GM18519 (cell line): ENCODE results near the gene SLC29A4.
"Not testable (repeated sequence)": the region's sequence is repeated elsewhere in the genome, so short reads cannot be mapped to it uniquely, and the experiment has no call there.

ENCODE experiments used
- ATAC-seq: cut with Tn5 transposase; IDR thresholded peaks from one replicate; pipeline ENCODE4 v1.9.1; 2021; ENCODE audit warnings: mild to moderate bottlenecking, moderate library complexity; ENCODE audit not compliant: unreplicated experiment, low FRiP score

SLC29A4 gene, protein sequence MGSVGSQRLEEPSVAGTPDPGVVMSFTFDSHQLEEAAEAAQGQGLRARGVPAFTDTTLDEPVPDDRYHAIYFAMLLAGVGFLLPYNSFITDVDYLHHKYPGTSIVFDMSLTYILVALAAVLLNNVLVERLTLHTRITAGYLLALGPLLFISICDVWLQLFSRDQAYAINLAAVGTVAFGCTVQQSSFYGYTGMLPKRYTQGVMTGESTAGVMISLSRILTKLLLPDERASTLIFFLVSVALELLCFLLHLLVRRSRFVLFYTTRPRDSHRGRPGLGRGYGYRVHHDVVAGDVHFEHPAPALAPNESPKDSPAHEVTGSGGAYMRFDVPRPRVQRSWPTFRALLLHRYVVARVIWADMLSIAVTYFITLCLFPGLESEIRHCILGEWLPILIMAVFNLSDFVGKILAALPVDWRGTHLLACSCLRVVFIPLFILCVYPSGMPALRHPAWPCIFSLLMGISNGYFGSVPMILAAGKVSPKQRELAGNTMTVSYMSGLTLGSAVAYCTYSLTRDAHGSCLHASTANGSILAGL

DNA sequence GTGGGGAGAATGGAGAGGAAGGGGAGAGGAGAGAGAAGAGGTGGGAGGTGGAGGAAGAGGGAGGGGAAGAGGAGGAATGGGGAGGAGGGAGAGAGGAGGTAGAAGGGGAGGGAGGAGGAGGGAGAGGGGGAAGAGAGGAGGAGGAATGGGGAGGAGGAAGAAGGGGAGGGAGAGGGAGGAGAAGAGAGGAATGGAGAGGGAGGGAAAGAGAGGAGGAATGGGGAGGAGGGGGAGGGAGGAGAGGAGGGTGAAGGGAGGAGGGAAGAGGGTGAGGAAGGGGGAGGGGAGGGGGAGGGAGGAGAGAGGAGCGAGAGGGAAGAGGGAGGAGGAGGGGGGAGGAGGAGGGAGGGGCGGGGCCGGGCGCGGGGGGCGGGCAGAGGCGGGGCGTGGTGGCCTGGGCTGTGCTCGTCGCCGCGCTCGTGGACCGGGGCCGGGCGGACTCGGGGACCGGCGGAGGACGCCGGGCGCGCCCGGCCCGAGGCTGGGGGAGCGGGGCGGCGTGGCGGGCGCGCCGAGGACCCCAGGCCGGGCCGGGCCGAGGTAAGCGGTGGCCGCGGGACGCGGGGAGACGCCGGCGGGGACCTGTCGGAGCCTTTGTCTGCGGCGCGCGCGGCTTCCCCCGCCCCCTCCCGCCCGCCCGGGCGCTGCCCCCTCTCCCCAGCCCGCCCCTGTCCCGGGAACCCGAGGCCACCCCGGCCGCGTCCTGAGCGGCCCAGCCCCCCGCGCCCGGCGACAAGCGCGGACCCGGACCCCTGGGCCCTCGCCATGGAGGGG is at the start of gene SLC29A4:
Gene SLC29A4 (plus strand): TSS at position 401 of the 774 bp plus-strand sequence. CDS start 4,874 bp downstream, outside the sequence.
- ATAC-seq: no peak

DNA sequence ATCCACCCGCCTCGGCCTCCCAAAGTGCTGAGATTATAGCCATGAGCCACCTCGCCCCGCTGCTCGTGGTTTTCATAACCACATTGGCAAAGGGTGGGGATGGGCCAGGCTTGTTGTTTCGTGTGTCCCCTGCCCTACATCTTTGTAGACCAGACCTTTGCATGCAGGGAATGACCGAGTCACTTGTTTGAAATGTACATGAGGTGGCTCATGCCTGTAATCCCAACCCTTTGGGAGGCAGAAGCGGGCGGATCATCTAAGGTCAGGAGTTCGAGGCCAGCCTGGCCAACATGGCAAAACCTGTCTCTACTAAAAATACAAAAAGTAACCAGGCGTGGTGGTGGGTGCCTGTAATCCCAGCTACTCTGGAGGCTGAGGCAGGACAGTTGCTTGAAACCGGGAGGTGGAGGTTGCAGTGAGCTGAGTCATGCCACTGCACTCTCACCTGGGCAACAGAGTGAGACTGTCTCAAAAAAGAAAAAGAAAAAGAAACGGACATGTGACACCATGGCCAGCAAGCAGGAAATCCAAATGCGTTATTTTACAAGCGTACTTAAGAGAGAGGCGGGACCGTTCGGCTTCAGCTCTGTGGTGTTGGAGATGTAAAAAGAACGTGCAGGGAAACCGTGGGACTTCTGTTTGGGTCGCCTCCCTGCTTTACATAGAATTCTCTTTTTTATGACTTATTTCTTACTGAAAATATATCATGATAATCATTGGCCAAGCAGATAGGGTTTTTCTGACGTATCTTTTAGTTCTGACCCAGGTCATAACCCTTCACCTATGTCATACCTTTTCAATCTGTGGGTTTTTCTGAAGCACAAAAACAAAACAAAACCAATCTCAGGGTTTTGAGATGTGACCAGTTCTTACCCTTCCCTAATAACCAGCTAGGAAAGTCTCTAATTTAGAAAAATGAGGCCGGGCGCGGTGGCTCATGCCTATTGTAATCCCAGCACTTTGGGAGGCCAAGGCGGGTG is 47.6 kb upstream of the SLC29A4 start:
- ATAC-seq: no peak

DNA sequence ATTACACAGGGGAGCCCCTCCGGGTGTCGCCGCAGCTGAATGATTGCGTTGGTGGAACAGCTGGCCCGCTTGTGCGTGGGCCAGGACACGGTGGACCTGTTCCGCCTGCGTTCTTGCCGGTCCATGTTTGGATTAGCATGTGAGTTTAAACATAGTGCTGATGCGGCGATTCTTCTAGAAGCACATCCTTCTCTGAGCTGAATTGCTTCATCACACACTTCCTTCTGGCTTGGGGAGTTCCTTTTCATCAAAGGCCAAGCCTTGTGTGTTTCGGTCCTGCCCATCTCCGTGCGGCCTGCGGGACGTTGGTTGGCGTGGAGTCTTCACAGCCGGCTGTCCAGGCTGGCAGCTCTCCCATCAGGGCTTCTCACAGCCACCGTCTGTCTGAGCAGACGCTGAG is 45.5 kb upstream of the SLC29A4 start:
- ATAC-seq: no peak

DNA sequence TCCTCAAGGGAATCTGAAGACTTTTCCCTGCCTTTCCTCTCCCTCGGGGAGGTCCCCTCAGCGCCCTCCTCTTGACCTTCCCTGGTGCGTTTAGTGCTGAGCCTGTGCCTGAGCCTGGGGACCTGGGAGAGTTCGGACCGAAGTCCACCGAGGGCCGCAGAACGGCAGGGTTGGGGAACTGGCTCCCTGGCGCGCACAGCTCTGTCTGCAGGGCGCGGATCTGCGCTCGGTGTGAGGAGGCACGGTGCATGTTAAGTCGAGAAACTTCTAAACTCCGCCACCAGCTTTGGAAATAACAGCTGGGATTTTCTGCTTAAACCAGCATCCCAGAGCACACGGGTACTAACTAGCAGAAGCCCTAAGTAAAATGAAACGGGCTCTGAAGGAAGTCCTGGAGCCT is 44.2 kb upstream of the SLC29A4 start:
- no peak for ATAC-seq

DNA sequence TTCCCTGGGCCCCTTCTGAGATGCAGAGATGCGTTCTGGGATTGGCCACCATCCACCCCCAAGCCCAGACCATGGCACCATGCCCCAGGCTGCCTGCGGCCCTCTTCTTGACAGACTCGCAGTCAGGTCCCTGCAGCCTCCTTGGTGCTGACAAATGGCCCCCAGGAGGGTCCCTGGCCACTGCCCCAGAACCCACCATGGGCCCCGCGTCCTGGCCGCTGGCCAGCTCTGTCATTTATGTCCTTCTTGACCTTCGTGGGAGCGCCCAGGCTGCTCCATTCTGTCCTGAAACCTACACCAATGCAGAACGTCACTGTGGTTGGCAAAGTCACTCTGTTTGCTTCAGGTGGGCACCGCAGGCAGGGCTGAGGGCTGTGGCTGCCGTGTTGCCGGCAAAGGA is 39.5 kb upstream of the SLC29A4 start:
- no peak for ATAC-seq

DNA sequence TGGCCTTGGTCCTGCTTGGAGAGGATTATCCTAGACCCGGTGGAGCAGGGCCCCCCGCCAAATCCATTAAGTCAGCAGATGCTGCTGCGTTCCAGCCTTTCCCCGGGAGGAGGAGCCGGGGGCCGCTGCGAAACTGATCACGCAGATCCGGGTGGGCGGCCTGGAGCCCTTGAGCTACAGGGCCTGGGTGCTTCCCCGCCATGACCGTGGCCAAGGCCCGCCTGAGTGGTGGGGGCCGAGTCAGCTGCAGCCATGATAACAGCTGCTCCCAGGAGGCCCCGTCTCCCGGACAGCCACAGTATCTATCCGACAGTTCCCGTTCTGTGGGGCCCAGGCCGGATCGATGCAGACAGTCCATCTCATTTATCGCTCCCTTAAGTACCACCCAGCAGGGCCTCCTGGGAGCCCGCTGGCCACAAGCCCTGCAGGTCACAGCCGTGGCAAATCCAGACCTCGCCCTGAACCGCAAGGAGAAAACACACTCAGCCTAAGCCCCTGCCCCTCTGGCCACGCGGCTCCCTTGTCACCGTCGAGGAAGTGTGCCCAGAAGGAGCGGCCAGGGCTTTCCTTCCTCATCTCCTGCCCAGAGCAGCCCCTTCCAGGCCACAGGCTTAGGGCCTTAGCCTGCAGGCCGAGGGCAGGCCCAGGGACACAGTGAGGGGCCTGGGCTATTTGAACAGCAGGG is 34.4 kb upstream of the SLC29A4 start:
- no peak for ATAC-seq

DNA sequence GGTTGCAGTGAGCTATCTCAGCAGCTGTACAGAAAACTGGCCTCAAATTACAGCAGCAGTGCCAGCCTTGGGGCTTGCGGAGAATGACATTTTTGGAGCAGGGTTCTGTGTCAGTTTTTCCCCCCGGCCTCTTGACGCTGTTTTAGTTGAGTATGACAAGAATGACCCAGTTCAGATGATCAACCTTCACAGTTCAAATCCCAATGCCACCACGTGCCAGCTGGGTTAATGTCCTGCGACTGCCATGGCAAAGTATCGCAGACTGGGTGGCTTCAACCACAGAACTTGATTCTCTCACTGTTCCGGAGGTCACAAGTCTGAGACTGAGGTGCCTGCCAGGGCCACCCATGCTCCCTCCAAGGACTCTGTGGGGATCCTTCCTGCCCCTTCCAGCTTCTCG is 32.0 kb upstream of the SLC29A4 start:
- ATAC-seq: not testable (repeated sequence)

DNA sequence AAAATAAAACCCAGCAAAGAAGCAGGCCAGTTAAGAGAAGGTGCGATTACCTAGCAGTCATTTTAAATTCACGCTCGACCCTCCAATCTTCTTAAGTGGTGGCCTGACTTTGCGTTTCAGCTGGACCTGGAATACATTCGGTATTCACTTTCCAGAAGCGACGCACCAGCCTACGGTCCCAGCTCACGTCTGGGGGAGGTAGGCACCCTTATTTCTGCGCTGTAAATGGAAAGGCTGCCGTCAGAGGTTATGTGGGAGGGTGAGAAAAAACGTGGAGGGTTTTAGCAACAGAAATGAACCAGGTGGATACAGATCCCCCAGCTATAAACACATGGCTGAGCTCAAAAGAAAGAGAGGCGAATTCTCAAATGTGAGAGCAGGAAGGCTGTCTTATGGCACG is 29.2 kb upstream of the SLC29A4 start:
- ATAC-seq: not testable (repeated sequence)

DNA sequence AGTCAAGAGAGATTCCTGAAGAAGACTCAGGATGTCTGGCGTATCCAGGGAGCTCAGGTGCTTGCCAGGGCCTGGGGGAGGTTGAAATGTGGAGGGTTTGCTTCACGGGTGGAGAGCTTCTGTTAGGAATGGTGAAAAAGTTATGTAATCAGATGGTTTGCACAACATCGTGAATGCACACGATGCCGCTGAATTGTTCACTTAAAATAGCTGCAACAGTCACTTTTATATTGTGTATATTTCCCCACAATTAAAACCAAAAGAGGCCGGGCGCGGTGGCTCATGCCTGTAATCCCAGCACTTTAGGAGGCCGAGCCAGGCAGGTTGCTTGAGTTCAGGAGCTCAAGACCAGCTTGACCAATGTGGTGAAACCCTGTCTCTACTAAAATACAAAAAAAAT is 28.4 kb upstream of the SLC29A4 start:
- ATAC-seq: not testable (repeated sequence)

DNA sequence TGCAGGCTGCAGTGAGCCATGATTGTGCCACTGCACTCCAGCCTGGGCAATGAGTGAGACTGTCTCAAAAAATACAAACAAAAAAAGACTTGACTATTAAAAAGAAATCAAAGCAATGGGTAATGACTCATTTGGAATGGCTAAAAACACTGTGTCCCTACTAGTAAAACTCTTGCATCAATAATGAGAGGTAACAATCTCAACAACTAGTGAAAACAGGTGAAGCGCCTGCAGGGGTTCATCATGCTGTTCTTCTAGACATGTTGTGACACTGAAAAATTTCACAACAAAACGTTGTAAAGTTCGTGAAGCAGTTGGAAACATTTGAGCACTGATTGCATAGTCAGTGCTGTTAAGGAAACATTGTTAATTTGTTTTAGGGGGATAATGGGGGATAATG is 26.9 kb upstream of the SLC29A4 start:
- no peak for ATAC-seq

DNA sequence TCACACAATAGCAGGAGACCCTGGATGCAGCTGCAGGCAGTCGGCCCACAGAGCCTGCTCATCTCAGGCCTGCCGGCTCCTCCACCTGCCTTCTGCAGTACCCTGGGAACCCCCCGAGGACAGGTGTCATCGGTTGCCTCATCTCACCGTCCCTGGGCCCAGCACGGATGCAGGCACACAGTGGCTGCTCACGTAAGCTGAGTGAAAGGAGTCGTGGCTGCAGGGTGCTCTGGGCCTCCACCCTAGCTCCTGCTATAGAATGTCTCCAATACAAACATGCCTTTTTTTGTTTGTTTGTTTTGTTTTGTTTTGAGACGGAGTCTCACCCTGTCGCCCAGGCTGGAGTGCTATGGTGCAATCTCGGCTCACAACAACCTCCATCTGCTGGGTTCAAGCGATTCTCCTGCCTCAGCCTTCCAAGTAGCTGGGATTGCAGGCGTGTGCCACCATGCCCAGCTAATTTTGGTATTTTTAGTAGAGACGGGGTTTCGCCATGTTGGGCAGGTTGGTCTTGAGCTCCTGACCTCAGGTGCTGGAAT is 22.1 kb upstream of the SLC29A4 start:
- not testable (repeated sequence) for ATAC-seq

DNA sequence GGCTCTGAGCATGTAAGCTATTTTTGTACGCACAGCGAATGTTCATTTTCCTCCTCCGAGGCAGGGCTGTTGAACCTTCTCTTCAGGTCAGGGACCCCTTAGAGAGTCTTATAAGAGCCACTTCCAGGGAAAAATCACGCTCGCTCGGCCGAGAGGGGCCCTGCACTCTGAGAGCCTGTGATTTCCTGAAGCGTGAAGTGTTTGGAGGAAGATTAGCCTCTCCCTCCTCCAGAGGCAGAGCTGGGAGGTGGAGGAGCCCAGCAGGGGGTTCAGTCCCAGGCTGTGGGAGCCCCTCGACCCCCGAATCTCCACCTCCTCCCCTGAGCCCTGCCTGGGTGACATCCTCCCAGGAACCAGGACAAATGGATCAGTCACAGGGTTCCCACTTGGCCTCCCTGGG is 19.7 kb upstream of the SLC29A4 start:
- ATAC-seq: not testable (repeated sequence)

DNA sequence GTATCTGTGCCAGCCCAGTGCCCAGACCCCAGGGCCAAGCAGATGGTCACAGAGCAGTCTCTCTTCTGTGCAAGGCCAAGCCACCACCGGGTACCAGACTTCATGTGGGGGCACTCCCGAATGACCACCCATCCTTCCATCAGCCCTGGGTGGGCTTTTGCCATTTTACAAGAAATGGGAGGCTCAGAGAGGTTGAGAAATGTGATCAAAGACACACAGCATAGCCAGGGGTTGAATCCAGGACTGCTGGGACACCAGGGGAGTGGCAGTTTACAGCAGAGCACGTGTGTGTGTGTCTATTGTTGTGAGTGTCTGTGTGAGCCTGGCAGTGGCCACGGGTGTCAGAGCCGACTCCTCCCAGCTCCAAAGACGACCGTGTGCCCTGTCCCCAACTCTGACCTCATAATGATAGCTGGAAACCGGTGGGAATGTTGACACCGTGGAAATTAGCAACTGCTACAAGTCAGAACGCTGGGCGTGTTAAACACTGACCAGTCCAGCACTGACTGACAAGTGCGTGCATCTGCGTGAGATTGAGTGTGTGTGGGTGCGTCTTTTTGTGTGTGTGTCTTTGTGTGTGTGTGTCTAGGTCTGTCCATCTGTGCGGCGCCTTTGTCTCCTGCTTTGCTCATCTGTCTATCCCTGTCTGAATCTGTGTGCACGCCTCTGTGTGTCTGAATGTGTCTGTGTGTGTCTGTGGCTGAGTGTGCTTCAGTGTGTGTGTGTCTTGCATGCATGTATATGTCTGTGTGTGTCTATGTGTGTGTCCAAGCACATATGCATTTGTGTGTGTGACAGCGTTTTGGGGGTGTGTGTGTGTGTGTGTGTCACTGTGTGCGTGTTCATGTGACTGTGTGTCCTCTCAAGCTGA is 17.2 kb upstream of the SLC29A4 start:
- ATAC-seq: no peak

DNA sequence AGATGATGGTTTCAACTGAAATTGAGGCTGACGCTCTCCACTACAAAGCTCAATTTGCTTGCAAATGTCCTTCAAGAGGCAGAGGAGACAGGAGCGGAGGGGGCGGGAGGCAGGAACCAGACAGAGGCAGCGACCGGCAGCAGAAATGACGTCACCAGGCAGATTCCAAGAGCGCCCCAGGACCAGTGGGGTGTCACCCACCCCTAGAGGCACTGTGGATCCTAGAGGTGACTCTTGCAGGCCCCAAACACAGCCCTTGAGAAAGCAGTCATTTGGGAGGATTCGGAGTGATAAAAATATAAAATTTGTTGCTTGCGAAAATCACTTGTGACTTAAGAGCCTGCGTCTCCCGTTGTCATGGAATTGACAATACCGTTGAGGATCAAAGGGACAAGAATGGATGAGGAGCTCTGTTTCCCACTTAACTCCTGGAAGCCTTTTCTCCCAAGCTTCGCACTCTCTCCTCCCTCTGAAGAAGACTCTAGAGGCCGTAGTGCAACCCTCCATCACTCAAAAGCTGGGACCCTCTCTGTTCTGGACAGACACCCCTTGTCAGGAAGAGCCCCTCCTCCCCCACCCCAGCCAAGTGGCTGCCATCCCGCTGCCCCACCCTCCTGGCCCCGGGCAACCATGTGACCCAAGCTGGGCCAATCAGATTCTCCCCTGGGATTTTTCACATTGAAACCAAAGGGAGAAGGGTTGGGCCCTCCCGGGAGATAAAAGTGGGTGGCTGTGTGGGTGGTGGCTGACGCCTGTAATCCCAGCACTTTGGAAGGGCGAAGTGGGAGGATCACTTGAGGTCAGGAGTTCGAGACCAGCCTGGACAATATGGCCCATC is 16.3 kb upstream of the SLC29A4 start:
- ATAC-seq: no peak

DNA sequence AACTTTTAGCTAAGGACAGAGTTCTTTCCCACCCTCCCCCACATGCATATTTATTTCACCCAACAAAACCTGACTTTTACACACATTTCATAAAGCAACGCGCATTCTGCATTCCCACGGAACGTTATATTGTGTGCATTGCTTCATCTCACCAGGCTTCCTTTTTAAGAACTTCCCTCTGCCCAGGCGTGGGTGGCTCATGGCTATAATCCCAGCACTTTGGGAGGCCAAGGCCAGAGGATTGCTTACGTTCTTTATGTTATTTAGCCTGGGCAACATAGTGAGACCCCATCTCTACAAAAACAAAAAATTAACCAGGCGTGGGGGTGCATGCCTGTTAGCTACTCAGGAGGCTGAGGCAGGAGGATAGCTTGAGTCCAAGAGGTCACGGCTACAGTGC is 14.9 kb upstream of the SLC29A4 start:
- not testable (repeated sequence) for ATAC-seq

DNA sequence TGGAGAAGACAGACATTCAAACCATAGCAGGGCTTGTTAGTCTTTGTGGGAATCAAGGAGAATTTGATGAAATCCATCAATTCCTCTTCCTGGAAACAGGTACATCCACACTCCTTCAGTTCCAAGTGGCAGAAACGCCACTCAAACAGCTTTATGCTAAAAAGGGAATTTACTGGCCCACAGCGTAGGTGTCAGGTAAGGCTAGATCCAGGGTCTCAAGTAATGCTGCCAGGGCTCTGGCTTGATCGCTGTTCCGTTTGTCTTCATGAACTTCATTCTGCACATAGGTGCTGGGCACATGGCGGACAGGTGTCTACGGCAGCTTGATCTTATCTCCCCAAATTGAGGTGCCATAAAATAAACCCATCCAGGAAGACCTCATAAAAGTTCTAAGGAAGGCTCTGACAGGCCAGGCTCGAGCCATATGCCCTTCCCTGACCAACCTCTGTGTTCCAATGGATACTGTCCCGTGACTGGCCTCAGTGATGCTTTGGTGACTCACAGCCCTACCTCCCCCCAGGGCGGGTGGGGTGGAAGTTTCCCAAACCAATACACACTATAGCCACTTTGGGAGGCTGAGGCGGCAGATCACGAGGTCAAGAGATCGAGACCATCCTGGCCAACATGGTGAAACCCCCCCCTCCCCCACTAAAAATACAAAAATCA is 12.6 kb upstream of the SLC29A4 start:
- ATAC-seq: not testable (repeated sequence)

DNA sequence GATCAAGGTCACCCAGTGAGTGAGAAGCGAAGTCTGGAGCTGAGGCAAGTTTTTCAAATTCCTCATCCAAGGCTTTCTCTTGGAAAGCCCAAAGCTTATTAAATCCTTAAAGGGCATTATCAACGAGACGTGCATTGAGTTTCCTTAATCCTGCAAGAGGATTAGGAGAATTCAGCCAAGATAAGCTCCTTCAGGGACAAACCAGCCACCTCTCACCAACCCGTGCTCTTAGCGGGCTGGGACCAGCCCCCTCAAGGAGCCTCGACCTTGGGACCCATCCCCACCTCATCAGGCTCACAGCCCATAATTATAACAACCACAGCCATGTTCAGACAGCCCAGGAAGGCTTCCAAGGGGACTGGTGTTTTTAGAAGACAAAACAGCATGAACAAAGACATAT is 12.0 kb upstream of the SLC29A4 start:
- ATAC-seq: no peak
